Stimulated activated CD4-positive, alpha-beta T cell treated with anti-CD3 and anti-CD28 coated beads, Interleukin-1b, Interleukin-23, amount 100 ng/mL, for 4 hours (primary cell): ENCODE data around the gene DNAJB12.

ENCODE experiments used
- DNase-seq, 2 donors: peaks; one replicate each; pipeline ENCODE4 v3.0.0-alpha.2; 2020; ENCODE audit warnings: low read depth in 2 of 2

Gene DNAJB12

DNA sequence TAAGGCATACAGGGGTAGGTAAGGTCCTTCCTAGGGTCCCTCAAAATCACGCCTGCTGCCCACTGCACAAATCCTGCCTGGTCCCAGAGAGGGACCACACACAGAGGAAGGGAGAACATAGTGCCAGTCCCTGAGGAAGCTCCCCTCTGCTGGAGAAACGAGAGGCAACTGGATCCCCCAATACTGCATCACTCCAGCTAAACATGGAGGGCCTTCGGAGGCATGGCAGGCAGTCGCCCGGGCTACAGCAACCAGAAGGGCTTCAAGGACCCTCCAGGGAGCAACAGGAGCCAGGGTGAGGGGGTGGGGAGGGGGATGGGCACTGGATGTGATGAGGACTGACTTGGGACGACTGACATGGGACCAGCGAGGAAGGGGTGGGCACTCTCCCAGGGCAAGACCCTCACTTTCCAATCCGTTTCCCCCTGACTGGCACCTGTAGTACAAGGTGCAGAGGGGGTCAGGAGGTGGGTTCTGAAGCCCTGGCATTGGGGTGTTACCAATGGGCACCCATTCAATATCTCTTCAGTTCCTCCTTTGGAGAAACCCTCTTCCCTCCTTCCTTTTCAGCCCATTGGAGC is 59.3 kb downstream of the DNAJB12 start:
- DNase-seq, result no peak

DNA sequence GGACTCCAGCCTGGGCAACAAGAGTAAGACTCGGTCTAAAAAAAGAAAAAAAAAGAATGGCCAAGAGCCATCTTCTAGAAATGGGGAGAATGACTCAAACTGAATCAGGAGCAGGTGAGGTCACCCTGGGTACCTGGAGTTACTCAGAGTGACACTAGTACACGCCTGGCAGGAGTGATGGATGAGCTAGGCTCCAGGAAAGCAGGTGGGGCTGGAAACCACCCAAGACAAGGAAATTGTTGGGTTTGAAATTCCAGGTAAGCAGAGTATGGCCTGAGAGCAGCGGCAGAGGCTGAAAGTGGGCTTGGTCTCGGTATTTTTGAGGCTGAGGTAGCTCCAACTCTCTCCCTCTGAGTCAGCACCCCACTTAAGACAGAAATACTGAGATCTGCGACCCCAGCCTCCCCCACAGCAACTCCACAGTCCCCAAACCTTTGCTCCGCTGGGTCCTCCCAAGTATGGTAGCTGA is 62.5 kb downstream of the DNAJB12 start:
- DNase-seq, result no peak

GRCh38 chr10:72291019-72291532 is 63.6 kb downstream of the DNAJB12 start:
- DNase-seq, result no peak

GRCh38 chr10:72285972-72286521 is 68.7 kb downstream of the DNAJB12 start:
- DNase-seq, result no peak

DNA sequence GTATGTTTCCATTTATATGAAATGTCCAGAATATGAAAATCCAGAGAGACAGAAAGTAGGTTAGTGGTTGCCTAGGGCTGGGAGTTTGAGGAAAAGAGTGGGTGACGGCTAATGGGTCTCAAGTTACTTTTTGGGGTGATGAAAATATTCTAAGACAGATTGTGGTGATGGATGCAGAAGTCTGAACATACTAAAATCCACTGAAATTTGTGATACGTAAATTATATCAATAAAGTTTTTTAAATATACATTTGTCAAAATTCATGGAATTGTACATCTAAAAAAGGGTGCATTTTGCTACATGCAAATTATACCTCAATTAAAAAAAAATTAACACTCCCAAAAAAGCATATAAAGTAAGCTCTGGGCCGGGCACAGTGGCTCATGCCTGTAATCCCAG is 71.6 kb downstream of the DNAJB12 start:
- DNase-seq, result no peak
